Stimulated activated CD4-positive, alpha-beta T cell treated with anti-CD3 and anti-CD28 coated beads, Interleukin-1b, Interleukin-23, amount 100 ng/mL, for 24 hours (primary cell): ENCODE measurements around the gene GALNT3.

ENCODE experiments used
- DNase-seq, 4 experiments: peaks; one replicate each; pipeline ENCODE4 v3.0.0-alpha.2; 2020; ENCODE audit warnings: low read depth in 4 of 4, low spot score in 1 of 4

GALNT3 gene

DNA sequence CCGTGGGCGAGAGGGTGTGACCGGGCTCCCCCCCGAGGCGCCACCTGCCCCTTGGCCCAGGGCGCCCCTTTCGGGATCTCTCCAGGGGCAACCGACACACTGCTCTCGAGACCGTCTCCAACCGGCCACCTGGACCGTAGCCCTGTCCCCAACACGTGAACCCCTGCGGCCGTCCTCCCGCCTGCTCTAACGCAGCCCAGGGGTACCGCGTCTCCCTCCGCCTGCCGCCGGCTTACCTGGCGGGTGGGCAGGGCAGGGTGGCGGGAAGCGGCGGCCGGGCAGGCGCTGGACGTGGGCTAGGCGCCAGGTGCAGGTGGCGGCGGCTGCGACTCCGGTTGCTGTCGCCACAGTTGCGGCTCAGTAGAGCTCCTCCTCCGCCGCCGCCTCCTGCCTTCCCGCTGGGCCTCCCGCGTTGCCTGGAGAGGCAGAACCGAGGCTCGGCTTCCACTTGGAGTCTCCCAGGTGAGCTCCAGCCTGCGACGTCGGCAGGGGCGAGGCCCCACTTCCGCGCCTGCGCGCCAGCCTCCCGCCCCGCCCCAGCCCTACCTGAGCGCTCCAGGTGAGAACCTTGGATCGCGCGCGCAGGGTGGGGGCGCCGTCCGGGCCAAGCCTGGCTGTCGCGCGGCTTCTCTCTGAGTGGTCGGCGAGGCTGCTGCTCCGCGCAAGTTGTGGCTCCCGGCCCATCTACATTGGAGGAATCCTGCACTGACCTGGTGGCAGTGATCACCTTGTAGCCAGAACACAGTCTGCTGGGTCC, at the start of gene GALNT3:
GALNT3 (minus strand) TSS at position 469 of the 757 bp plus-strand sequence. CDS start 23,547 bp downstream, outside the sequence.
- peak in 2 of 4 experiments; percentile 4 to 7 for DNase-seq

DNA sequence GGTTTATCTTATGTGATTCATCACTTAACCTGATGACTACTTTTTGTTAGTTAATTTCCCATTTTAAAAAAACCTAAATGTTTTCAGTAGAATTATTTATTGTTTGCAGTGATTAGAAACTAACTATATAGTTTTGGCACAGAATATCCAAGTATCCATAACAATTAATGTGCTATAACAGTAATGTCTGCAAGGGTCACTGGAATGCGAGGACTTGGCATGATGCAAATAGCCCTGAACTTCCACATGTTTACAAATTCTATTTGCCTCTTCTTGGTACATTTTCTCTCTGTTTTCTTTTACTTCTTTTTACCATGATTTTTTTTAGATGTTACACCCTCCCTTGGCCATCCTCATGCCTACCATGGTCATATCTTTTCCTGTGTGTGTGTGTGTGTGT, 49.3 kb upstream of the GALNT3 start:
- DNase-seq, result no peak

DNA sequence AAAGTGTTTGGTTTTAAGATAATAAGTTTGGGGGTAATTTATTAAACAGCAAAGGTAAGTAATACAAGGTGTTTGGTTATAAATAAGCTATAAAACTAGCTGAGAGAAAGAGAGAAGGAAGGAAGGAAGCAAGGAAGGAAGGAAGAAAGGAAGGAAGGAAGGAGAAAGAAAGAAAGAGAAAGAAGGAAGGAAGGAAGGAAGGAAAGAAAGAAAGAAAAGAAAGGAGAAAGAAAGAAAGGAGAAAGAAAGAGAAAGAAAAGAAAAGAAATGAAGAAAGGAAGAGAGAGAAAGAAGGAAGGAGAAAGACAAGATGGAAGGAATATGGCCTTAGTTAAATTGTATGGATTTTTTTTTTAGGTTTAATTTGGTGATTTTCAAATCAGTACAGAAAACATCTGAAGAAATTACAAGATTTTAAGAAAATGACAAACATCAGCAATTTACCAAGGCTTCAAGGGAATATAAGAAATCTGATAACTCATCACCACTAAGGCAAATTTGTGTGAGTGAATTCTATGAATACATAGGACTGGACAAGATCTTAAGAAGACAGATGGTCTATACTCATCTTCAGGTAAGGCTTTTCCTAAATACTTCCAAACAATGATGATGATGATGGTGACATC, 46.4 kb upstream of the GALNT3 start:
- no peak for DNase-seq

DNA sequence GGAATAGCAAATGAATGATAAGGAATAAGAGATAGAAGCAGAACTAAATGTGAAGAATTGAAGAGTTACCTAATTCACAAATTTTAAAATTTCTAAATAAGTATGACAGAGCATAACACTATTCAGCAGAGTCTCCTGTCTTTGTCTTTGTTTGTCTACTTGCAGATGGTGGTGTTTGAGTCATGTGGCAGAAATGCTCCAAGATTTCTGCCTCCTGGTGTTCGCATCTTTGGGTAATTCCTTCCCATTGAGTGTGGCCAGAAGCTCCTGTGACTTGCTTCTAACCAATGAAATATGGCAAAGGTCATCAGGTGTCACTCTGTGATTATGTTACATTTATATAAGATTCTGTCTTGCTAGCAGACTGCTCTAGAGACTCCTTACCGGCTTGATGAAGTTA, 45.6 kb upstream of the GALNT3 start:
- no peak for DNase-seq

DNA sequence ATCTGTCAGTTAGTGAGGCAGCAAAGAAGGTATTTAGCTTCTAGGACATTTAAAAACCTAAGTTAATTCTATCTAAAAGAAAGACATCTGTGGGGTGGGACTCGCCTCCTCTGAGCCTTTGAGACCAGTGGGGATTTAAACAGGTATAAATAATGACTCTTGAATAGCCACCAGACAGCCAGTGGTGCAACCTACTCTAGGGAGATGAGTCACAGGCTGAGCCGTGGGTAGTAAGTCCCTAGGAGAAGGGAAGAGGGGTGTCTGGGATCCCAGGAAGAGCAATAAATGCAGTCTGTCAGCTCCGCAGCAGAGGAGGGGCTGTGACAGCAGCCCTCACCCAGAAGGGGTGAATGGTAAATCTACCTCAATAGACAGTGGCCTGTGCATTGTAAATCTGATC, 43.1 kb upstream of the GALNT3 start:
- DNase-seq, result no peak

DNA sequence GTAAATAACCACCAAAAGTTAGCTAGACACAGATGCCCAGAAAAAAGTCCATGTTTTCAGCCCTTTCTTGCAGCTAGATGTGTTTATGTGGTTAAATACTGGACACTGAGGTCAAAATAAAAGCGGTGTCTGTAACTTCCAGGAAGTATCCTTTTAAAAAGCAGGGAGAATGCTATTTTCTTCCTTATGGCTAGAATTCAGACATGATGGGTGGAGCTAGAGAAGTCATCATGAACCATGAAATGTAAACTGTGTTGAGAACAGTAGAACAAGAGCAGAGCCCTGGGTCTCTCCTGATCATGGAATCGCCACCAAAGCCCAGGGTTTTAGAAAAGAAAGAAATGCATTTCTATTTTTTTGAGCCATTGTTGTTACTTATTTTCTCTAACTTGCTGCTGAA, 41.3 kb upstream of the GALNT3 start:
- DNase-seq, result no peak

DNA sequence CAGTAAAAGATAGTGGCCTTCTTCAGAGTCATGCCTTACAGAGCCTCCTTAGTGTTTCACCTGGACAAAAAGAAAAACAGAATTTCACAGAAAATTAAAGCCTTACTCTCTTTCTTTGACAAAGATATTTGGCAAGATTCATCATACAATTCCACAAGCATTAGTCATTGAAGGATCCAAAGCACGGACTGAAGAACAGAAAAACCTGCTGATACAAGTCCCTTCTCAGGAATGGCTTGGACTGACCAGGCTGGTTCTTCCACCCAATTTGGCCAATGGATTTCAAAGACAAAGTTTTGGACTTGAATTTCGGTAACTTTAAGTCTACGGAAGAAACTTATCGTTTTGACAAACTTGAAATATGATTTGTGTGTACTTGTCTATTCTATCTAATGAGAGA, 39.1 kb upstream of the GALNT3 start:
- no peak for DNase-seq

DNA sequence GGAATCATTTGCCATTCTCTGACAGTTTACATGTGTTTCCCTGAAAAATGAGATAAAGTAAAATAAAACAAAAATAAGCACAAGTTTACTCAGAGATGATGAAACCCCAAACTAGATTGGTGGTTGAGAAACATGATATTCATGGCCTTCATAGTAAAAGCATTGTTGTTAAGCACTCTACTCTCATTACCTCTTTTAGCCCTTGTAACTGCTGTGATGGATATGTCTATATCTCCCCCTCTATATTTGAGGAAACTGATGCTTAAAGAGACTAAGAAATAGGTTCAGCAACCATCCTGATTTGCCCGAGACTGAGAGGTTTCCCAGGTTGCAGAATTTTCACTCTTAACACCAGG, 33.9 kb upstream of the GALNT3 start:
- DNase-seq, result no peak

DNA sequence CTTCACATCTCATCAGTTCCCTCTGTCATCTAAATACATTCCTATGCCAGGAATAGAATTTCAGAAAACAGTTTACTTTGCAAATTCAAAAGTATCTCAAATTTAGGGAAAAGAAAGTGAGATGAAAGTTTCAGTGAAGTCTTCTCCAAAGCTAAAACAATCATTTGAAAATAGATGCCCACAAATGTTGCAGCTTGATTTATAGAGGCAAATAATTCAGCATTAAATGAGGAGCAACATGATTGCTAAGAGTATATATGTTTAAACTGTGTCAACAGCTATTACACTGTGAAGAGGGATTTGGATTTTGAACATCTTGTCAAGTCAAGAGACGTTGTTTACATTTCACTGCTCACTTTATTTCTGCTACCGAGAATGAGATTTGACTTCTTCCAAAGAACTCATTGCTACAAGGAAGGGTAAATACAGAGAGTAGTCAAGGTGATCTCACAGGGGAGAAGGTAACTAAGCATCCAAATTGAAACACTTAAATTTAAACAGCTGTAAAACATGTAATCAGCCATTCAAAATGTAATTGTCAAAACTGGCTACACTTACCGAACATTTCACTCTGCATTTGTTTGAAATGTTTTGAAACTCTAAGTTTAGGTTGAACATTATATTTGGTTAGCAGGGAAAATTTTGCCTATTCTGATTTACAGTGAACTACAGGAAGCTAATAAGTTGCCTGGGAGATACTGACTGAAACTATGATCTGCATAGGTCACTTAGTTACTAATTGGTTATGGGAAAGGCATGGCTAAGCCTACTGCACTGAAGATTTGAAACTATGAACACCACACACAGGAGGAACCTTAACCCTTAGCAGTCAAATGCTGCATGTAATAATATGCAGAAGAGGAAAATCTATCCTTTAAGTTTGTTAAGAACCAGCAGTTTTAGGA, 33.2 kb upstream of the GALNT3 start:
- DNase-seq, result no peak

DNA sequence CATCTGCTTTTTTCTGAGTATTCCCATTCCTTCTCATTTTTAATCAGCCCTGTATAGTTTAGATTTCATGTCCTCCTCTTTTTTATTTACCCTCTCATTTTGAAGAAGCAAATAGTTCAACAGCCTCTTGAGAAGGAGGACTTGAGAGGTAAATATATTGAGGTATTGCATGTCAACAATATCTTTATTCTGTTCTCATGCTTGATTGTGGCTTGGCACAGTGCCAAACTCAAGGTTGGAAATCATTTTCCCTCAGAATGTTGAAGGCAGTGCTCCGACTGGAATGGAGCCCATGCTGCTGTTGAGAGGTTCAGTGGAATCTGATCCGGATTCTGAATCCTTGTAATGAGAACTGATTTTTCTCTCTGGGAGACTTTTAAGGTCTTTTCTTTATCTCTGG, 31.0 kb upstream of the GALNT3 start:
- DNase-seq, result no peak

DNA sequence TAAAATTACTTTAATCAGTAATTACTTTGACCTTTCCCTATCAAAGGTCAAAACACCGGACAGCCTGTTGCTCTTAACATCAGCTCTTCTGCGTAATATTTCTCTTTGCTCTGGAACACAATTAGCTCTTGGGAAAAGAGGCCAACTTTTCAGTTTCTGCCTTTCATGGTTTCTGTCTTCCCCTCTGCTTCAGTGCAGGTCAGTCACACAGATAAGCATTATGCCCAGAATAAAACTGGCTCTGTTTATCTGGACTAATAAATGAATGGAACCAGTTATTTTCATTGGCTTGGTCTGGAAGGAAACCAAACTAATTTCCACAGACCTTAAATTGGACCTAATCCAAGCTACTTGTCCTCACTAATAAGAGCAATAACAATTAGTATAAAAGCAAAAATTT, 26.2 kb upstream of the GALNT3 start:
- DNase-seq, result no peak

DNA sequence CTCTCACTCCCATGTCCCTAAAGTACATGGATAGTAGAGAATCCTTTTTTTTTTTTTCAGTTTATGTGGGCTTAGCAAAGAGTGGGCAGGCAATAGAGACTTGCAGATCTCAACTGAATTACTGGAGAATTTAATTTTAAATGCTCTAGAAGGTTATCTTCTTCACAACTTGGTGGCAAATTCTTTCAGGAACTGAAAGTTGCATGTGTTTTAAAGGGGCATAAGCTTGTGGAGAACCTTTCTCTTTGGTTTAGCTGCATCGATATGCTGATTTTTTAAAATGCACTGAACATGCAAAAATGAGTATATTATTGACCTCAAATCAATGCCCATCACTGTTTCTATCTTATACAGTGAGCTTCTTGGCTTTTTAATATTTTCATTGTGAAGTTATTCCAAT, 24.9 kb upstream of the GALNT3 start:
- no peak for DNase-seq

DNA sequence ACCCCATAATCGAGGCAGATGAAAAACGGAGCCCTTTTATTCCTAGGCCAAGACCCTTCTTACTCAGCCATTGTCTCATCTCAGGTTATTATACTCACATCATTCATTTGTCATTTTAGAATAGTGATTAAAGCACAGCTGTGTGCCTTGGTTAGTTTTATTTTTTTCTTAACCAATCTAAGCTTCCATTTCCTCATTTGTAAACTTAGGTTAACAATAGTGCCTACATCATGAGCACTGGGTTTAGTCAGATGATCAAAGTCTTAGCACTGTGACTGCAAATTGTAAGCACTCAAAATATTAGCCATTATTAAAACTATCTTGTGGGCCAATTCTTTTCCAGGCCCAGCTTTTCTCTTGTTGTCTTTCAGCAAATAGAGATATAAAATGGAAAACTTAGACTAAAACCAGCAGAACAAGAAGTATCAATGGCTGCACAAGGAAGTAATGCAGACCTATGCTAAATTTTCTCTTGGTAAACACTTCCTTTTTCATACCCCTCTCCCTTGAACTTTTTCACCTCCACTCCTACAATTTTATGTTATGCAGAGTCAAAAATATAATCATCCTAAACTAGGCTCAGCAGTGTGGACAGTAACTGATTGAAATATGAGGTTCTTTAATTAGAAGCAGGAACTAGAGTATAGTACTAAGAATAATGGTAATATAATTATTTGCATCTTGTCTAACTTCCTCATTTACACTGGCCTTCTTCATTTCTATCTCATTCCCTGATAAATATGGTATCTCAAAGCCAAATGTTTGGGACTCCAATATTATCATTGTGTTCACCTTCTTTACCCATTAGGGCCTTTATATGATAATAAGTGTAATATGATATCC, 21.5 kb upstream of the GALNT3 start:
- no peak for DNase-seq

DNA sequence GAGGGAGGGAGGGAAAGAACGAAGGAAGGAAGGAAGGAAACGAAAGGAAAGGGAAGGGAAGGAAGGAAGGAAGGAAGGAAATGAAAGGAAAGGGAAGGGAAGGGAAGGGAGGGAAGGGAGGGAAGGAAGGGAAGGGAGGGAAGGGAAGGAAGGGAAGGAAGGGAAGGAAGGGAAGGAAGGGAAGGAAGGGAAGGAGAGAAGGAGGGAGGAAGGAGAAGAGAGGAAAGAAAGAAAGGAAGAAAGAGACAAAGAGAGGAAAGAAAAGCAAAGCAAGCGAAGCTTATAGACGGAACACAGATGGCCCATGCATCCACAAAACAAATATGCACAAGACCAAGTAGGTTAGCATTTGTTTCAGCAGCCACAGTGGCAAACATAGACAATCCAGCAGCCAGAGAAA, 20.4 kb upstream of the GALNT3 start:
- DNase-seq, result no peak

DNA sequence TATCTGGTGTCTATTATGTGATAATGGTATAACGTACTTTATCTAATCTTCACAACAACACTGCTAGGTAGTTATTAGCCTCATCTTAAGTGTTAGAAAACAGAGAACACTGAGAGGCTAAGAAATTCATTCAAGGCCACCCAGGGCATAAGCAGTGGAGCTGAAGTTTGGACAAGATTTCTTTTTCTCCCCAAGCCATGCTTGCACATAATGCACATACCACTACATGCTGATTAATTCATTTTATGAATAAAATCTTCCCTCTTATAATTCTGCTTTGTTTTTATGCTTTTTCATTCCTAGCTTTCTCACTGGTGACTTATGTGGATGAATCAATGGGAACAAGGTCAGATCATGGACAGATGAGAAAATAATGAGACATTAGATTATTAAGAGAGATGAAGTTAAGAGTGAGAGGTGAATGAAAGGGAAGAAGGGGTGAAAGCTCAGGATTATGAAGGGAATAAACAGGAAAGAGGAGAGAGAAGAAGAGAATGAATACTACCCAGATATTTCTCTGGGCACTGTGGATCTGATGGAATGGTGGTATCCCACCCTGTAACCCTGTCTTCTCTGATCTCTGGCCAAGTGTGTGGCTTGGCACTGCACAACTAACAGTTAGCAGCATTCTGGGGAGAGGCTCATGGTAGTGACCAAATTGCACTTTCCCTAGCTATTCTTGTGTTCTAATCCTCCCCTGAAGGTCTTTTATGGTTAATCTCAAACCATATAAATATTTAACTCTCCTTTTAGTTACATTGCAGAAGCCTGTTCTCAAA, 17.7 kb upstream of the GALNT3 start:
- DNase-seq, result no peak

DNA sequence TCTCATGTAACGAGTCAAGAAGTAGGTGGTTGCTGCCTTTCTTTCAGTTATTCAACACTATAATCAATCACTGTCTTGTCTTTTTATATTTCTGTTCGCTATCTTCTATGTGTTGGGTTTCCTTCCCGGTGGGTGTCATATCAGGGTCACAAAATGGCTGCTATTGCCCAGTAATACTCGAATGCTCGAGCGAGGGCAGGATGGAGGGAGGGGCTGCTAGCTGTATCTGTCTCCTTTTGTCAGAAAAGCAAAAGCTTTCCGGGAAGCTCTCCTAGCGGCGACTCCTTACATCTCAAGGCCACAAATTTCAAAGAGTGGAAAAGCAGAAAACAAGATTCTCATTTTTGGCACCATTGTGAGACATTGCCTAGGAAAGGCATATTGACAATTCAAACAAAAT, 16.4 kb upstream of the GALNT3 start:
- DNase-seq, result no peak

DNA sequence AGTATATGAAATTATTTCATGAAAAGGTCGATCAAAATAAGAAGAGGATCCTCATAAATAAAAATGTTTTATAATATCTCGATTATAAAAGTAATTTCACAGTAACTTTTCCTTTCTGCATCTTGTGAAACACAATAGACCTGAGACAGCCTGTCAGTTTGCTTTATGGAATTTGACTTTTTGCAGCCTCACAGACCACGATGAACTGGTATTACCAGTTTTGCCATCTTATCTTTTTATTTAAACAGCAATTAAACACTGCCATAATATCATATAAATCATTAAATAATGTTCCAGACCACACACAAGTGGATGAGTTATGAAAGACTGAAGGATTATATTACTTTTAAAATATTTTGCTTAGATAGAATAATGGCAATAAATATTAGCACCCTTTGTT, 10.7 kb upstream of the GALNT3 start:
- no peak for DNase-seq

DNA sequence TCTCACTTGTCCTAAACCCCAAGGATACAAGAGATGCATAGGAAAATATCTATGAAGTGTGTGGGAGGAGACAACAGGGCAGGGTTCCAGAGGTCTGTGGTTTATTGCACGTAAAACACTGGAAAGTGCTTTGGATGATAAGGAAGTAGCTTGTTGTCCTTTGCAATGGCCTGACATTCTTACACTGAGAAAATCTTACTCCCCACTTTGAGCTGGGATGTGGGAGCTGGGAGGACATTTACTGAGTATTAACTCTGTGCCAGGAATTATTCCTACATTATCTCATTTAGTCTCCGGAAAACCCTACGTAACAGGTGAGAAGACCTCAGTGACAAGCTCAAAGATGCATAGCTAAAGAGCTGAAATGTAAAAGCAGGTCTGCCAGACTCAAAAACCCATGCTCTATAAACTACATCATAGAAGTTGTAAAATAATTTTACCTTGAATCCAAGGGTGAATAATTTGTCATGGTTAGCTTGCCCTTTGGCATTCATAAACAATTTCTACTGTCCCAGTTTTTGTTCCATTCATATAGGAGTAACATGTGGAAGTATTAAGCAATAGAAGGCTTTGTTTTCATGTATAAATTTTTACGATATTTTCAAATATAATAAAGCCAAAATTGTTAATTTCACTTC, 9.2 kb upstream of the GALNT3 start:
- no peak for DNase-seq

DNA sequence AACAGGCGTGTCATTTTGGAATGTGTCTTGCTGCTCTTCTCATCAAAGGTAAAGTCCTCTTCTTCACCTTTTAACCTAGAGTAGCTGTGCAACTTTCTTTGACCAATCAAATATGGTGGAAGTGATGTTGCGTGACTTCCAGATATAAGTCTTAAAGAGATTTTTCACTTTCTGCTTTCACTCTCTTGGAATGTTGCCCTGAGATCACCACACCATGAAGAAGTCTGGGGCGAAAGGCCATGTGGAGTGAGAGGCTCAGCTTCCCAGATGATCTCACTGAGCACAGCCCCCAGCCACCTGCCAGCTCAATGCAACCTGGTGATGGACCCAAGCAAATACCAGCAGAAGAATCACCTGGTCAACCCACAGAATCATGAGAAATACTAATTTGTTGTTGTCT, 7.1 kb upstream of the GALNT3 start:
- no peak for DNase-seq
